SK-N-SH treated with all-trans-retinoic acid at 6 μM for 48 hours (cell line): ENCODE measurements around the gene KCNG2.

Experiments
- ATAC-seq: fragments of 200-7000 bp; cut with Tn5 transposase; 3 replicates; pipeline ENCODE4 v1.9.1; 2020; ENCODE audit warnings: mild to moderate bottlenecking, moderate library complexity
- ARNTL ChIP-seq: fragments of 450-650 bp; formaldehyde crosslinking; IDR thresholded peaks from 2 replicates; pipeline ENCODE4 v1.5.0; 2020; ENCODE audit warnings: low read depth, mild to moderate bottlenecking, moderate library complexity, borderline replicate concordance
- BACH2 ChIP-seq: fragments of 250-450 bp; sonication (Bioruptor Pico); IDR thresholded peaks from 2 replicates; pipeline ENCODE4 v1.9.0; 2021; ENCODE audit warnings: mild to moderate bottlenecking, borderline replicate concordance
- CSDC2 ChIP-seq: fragments of 250-450 bp; sonication (Bioruptor Pico); IDR thresholded peaks from 2 replicates; pipeline ENCODE4 v1.5.0; 2020; ENCODE audit warnings: mild to moderate bottlenecking, moderate library complexity
- ESRRG ChIP-seq: fragments of 250-450 bp; sonication (Bioruptor Pico); IDR thresholded peaks from 2 replicates; pipeline ENCODE4 v1.6.1; 2021; ENCODE audit warnings: mild to moderate bottlenecking
- GLIS3 ChIP-seq: fragments of 250-450 bp; sonication (Bioruptor Pico); IDR thresholded peaks from 2 replicates; pipeline ENCODE4 v1.5.0; 2020; ENCODE audit warnings: mild to moderate bottlenecking, moderate library complexity
- OSR1 ChIP-seq: fragments of 250-450 bp; sonication (Bioruptor Pico); IDR thresholded peaks from 2 replicates; pipeline ENCODE4 v1.8.0; 2022; ENCODE audit warnings: moderate library complexity, mild to moderate bottlenecking, inconsistent platforms
- PPARA ChIP-seq: fragments of 250-450 bp; sonication (Bioruptor Pico); IDR thresholded peaks from 2 replicates; pipeline ENCODE4 v1.5.0; 2020; ENCODE audit warnings: mild to moderate bottlenecking, borderline replicate concordance
- RARB ChIP-seq: fragments of 250-450 bp; sonication (Bioruptor Pico); IDR thresholded peaks from 2 replicates; pipeline ENCODE4 v1.8.0; 2021; ENCODE audit warnings: mild to moderate bottlenecking, moderate library complexity
- SNAI2 ChIP-seq: fragments of 250-450 bp; sonication (Bioruptor Pico); IDR thresholded peaks from 2 replicates; pipeline ENCODE4 v1.5.0; 2020; ENCODE audit warnings: mild to moderate bottlenecking, moderate library complexity
- TCF4 ChIP-seq: fragments of 250-450 bp; sonication (Bioruptor Pico); IDR thresholded peaks from 2 replicates; pipeline ENCODE4 v1.8.0; 2021; ENCODE audit warnings: mild to moderate bottlenecking, moderate library complexity, borderline replicate concordance
- TOX ChIP-seq: fragments of 250-450 bp; sonication (Bioruptor Pico); IDR thresholded peaks from 2 replicates; pipeline ENCODE4 v1.8.0; 2021; ENCODE audit warnings: mild to moderate bottlenecking, moderate library complexity, borderline replicate concordance
- ZC3H10 ChIP-seq: fragments of 250-450 bp; sonication (Bioruptor Pico); IDR thresholded peaks from 2 replicates; pipeline ENCODE4 v1.5.1; 2021; ENCODE audit warnings: mild to moderate bottlenecking, moderate library complexity
- ZFP3 ChIP-seq: fragments of 250-450 bp; sonication (Bioruptor Pico); IDR thresholded peaks from 2 replicates; pipeline ENCODE4 v1.5.0; 2020; ENCODE audit warnings: mild to moderate bottlenecking, moderate library complexity
- ZFP30 ChIP-seq: fragments of 450-650 bp; formaldehyde crosslinking; IDR thresholded peaks from 2 replicates; pipeline ENCODE4 v1.5.0; 2022; ENCODE audit warnings: mild to moderate bottlenecking, moderate library complexity
- ZNF565 ChIP-seq: fragments of 450-650 bp; formaldehyde crosslinking; conservative IDR thresholded peaks from 2 replicates; pipeline ENCODE4 v1.5.0; 2020; ENCODE audit warnings: low read depth, mild to moderate bottlenecking, moderate library complexity
- ZNF8 ChIP-seq: fragments of 450-650 bp; formaldehyde crosslinking; IDR thresholded peaks from 2 replicates; pipeline ENCODE4 v1.5.0; 2020; ENCODE audit warnings: mild to moderate bottlenecking, moderate library complexity
- TF ChIP-seq, protein P1 (sequence below): fragments of 250-450 bp; sonication (Bioruptor Pico); IDR thresholded peaks from 2 replicates; pipeline ENCODE4 v1.8.0; 2020; ENCODE audit warnings: mild to moderate bottlenecking, moderate library complexity, borderline replicate concordance
- TF ChIP-seq, protein P2 (sequence below): fragments of 250-450 bp; sonication (Bioruptor Pico); IDR thresholded peaks from 2 replicates; pipeline ENCODE4 v1.8.0; 2021; ENCODE audit warnings: low read depth, mild to moderate bottlenecking, moderate library complexity, borderline replicate concordance
- TF ChIP-seq, protein P3 (sequence below): fragments of 250-450 bp; sonication (Bioruptor Pico); IDR thresholded peaks from 2 replicates; pipeline ENCODE4 v1.5.1; 2021; ENCODE audit warnings: mild to moderate bottlenecking, moderate library complexity

Gene KCNG2

DNA sequence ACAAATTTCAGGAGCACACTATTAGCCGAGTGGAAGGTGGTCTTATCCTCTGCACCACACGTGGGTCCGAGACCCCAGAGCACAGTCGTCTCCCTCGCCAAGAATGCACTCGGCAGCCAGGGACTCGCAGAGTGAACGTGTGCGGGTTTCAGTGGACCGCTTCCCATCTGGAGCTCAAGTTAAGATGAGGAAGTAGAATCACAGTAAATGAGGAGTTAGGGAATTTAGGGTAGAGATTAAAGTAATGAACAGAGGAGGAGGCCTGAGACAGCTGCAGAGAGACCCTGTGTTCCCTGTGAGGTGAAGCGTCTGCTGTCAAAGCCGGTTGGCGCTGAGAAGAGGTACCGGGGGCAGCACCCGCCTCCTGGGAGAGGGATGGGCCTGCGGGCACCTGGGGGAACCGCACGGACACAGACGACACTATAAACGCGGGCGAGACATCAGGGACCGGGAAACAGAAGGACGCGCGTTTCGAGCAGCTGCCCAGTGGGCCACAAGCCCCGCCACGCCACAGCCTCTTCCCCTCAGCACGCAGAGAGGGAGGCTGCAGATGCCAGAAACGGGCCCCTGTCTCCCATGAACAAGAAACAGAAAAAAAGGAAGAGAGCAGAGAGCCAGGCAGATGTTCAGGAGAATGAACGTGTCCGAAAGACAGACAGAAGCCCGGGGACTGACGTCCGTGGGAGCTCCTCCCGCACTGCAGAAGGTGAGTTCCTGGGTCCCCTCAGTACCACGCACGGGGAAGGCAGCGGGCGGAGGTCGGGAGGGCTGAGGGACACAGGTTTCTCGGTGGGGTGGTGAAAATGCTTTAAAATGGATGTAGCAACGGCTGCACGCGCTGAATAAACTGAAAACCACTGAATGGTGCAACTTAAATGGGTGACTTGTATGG, 5.4 kb upstream of the KCNG2 start:
- TF ChIP-seq RARB (CRISPR knock-in tag): no peak
- TF ChIP-seq ZNF8 (CRISPR knock-in tag): no peak
- TF ChIP-seq TCF4 (CRISPR knock-in tag): no peak
- TF ChIP-seq, protein P1, sequence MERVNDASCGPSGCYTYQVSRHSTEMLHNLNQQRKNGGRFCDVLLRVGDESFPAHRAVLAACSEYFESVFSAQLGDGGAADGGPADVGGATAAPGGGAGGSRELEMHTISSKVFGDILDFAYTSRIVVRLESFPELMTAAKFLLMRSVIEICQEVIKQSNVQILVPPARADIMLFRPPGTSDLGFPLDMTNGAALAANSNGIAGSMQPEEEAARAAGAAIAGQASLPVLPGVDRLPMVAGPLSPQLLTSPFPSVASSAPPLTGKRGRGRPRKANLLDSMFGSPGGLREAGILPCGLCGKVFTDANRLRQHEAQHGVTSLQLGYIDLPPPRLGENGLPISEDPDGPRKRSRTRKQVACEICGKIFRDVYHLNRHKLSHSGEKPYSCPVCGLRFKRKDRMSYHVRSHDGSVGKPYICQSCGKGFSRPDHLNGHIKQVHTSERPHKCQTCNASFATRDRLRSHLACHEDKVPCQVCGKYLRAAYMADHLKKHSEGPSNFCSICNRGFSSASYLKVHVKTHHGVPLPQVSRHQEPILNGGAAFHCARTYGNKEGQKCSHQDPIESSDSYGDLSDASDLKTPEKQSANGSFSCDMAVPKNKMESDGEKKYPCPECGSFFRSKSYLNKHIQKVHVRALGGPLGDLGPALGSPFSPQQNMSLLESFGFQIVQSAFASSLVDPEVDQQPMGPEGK (CRISPR knock-in tag): no peak
- no peak for TF ChIP-seq BACH2 (CRISPR knock-in tag)
- no peak for TF ChIP-seq ZFP30 (CRISPR knock-in tag)
- TF ChIP-seq ZNF565 (CRISPR knock-in tag): no peak
- TF ChIP-seq OSR1 (CRISPR knock-in tag): no peak
- TF ChIP-seq TOX (CRISPR knock-in tag): no peak
- TF ChIP-seq, all 23 proteins: peak for 0
- no peak for ATAC-seq

DNA sequence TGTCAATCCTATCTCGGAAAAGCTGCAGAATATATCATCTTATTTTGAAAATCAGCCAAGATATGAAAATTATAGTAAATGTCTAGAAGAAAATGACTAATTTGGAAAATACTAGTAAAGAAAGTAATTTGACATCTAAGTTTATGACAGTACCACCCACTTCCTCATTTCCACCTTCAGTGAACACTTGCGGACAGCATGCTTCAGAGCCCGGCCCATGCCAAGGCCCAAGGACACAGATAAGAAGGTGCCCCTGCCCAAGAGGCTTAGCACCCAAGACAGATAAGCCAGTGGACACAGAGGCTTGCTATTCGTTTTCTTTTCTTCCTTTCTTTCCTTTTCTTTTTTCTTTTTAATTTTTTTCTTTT, 4.8 kb upstream of the KCNG2 start:
- no peak for TF ChIP-seq BACH2 (CRISPR knock-in tag)
- no peak for TF ChIP-seq ARNTL (CRISPR knock-in tag)
- no peak for TF ChIP-seq ZC3H10 (CRISPR knock-in tag)
- no peak for TF ChIP-seq CSDC2 (CRISPR knock-in tag)
- no peak for ATAC-seq

DNA sequence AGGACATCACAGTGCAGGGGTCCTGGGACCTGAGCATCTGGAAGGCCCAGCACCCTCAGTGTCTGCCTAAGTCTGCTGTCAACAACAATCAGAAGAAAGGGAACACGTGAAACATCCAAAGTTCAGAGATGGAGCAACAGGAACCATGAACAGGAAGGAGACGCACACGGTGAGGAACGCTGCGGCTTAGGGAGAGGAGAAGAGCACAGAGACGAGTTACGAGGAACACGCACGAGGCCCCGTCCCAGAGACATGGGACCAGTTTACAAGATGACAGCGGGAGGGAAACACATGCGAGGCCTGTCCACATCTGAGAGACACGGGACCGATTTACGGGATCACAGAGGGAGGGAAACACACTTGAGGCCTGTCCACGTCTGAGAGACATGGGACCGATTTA, 2.9 kb upstream of the KCNG2 start:
- no peak for ATAC-seq
- no peak for TF ChIP-seq ZC3H10 (CRISPR knock-in tag)

DNA sequence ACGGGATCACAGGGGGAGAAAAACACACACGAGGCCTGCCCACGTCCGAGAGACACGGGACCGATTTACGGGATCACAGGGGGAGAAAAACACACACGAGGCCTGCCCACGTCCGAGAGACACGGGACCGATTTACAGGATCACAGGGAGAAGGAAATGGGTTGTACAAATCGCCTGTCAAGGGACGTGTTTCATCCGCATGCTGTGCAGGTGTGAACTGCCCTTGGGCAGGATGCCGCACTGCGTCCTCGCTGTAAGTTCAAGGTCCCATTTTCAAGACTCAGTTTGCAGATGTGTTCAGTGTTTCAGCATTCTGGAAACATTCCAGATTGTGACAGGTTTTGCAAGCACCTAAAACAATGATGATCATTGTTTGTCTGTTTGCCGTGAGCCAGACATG, 2.3 kb upstream of the KCNG2 start:
- no peak for ATAC-seq
- TF ChIP-seq ARNTL (CRISPR knock-in tag) (no peak), CSDC2 (CRISPR knock-in tag) (no peak), SNAI2 (CRISPR knock-in tag) (no peak), PPARA (CRISPR knock-in tag) (no peak), ZFP30 (CRISPR knock-in tag) (no peak), RARB (CRISPR knock-in tag) (no peak), ESRRG (no peak), ZNF565 (CRISPR knock-in tag) (no peak), GLIS3 (CRISPR knock-in tag) (no peak)
- TF ChIP-seq, protein P2, sequence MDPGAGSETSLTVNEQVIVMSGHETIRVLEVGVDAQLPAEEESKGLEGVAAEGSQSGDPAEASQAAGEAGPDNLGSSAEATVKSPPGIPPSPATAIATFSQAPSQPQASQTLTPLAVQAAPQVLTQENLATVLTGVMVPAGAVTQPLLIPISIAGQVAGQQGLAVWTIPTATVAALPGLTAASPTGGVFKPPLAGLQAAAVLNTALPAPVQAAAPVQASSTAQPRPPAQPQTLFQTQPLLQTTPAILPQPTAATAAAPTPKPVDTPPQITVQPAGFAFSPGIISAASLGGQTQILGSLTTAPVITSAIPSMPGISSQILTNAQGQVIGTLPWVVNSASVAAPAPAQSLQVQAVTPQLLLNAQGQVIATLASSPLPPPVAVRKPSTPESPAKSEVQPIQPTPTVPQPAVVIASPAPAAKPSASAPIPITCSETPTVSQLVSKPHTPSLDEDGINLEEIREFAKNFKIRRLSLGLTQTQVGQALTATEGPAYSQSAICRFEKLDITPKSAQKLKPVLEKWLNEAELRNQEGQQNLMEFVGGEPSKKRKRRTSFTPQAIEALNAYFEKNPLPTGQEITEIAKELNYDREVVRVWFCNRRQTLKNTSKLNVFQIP: no peak

DNA sequence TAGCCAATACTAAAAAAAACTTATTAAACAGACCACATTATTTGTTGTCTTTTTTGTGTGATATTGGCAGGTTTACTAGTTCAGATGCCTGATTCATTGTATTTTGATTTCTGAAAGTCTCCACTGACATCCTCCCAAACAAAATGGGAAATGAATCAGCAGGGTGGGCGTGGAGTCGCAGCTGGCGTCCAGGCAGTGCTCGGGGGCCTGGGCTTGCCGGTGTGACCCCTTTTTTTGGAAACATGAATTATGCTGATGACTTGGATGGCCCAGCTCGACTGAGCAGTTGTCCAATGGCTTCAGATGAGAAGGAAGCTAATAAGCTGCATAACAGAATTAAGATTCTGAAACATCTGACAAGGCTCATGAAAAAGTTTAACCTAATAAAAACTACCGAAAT, 1.7 kb upstream of the KCNG2 start:
- no peak for TF ChIP-seq TOX (CRISPR knock-in tag)
- TF ChIP-seq ARNTL (CRISPR knock-in tag): no peak
- TF ChIP-seq, protein P3, sequence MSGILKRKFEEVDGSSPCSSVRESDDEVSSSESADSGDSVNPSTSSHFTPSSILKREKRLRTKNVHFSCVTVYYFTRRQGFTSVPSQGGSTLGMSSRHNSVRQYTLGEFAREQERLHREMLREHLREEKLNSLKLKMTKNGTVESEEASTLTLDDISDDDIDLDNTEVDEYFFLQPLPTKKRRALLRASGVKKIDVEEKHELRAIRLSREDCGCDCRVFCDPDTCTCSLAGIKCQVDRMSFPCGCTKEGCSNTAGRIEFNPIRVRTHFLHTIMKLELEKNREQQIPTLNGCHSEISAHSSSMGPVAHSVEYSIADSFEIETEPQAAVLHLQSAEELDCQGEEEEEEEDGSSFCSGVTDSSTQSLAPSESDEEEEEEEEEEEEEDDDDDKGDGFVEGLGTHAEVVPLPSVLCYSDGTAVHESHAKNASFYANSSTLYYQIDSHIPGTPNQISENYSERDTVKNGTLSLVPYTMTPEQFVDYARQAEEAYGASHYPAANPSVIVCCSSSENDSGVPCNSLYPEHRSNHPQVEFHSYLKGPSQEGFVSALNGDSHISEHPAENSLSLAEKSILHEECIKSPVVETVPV (CRISPR knock-in tag): no peak
- TF ChIP-seq RARB (CRISPR knock-in tag): no peak
- TF ChIP-seq CSDC2 (CRISPR knock-in tag): no peak
- TF ChIP-seq, protein P1 (CRISPR knock-in tag): no peak
- TF ChIP-seq, protein P2: no peak
- TF ChIP-seq ZFP3 (CRISPR knock-in tag): no peak
- no peak for ATAC-seq
